GM18870 (cell line): ENCODE data around the gene THSD7B.
"Not testable (repeated sequence)": the region's sequence is repeated elsewhere in the genome, so short reads cannot be mapped to it uniquely, and the experiment has no call there.

Source experiments
- ATAC-seq: cut with Tn5 transposase; IDR thresholded peaks from one replicate; pipeline ENCODE4 v1.9.1; 2021; ENCODE audit warnings: moderate library complexity; ENCODE audit not compliant: unreplicated experiment

Gene THSD7B, protein sequence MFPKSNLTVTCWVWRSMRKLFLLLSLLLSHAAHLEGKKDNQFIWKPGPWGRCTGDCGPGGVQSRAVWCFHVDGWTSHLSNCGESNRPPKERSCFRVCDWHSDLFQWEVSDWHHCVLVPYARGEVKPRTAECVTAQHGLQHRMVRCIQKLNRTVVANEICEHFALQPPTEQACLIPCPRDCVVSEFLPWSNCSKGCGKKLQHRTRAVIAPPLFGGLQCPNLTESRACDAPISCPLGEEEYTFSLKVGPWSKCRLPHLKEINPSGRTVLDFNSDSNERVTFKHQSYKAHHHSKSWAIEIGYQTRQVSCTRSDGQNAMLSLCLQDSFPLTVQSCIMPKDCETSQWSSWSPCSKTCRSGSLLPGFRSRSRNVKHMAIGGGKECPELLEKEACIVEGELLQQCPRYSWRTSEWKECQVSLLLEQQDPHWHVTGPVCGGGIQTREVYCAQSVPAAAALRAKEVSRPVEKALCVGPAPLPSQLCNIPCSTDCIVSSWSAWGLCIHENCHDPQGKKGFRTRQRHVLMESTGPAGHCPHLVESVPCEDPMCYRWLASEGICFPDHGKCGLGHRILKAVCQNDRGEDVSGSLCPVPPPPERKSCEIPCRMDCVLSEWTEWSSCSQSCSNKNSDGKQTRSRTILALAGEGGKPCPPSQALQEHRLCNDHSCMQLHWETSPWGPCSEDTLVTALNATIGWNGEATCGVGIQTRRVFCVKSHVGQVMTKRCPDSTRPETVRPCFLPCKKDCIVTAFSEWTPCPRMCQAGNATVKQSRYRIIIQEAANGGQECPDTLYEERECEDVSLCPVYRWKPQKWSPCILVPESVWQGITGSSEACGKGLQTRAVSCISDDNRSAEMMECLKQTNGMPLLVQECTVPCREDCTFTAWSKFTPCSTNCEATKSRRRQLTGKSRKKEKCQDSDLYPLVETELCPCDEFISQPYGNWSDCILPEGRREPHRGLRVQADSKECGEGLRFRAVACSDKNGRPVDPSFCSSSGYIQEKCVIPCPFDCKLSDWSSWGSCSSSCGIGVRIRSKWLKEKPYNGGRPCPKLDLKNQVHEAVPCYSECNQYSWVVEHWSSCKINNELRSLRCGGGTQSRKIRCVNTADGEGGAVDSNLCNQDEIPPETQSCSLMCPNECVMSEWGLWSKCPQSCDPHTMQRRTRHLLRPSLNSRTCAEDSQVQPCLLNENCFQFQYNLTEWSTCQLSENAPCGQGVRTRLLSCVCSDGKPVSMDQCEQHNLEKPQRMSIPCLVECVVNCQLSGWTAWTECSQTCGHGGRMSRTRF (N-terminal part only)

DNA sequence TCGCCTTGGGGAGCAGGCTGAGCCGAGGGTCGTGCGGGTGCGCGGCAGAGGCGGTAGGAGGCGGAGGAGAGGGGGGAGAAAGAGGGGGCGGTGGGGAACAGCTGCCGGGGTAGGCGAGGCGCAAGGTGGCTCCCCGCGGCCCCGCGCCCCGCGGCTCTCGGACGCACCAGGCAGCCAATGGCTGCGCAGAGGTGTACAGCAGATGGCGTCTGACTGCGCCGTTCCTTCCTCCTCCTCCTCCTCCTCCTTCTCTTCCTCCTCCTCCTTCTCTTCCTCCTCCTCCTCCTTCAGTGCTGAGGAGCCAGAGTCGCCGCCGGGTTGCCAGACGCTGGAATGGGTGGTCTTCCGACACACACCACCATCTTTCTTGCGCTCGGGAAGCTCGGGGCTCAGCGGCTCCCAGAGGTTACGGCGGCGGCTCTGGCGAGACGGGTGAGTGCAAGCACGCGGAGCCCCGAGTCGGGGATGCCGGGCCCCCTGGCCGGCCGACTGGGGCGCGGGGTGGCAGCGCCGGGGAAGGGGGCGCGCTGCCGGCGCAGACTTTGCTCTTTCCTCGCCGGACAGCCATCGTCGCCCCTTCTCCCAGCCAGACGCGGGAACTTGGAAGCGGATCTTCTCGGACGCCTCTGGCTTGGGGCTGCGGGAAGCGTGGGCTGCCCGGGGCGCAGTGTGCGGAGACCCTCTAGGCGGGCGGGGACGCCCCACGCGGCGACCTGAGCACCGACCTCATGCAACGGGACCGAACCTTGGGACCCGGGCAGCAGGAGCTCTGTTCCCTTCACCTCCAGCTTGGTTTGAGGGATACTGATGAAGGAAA is at the start of gene THSD7B:
TSS of gene THSD7B (plus strand) at position 290 of the 817 bp plus-strand sequence. CDS start 116,634 bp downstream, outside the sequence.
- ATAC-seq, result no peak

GRCh38 chr2:136718273-136718672 is 47.1 kb upstream of the THSD7B start:
- ATAC-seq, result no peak

DNA sequence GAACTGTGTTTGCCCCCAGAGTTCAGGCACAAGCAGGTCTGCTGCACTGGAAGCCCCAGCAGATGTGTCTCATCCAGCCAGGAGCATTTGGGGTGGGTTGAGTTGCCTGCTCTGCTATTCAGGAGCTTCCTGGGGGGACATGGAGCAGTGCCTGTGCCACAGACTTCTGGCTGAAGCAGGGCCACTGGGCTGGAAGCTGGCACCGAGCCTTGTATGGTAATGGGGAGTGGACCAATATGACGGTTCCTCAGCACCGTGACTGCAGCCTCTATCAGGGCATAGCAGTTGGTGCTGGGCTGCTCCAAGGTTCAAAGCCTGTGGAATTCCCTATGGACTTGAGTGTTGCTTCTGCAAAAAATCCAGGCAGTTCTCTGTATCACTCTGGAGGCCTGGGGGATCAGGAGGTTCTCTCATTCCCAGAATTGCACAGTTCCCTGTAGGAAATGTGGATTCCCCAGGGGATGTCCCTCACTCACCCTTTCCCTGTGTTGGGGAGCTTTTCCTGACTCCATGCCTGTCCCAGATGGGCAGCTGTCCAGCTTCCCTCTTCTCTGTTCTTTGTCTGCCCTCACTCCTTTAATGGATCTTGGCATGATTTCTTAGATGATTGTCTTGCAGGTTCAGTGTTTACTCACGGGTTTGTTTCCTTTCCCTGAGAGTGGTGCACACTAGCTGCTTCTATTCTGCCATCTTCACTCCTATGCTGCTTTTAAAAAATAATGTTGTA is 37.2 kb upstream of the THSD7B start:
- ATAC-seq, result no peak

DNA sequence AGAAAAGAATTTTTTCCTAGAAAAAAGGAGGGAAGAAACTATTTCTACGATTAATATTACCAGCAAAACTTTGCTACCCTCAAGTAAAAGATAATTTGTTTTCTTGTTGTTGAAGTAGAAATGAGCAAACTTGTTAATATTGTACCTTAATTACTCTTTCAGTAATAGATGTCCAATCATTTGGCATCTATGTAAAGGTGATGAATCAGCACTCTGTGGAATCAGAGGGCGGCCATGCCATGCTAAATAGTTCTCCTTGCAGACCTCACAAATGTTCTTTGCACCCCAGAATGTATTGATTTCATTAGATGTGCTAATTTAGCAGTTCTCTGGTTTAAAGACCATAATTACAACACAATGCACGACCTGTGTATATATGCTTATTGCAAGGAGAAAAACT is 29.1 kb upstream of the THSD7B start:
- no peak for ATAC-seq

DNA sequence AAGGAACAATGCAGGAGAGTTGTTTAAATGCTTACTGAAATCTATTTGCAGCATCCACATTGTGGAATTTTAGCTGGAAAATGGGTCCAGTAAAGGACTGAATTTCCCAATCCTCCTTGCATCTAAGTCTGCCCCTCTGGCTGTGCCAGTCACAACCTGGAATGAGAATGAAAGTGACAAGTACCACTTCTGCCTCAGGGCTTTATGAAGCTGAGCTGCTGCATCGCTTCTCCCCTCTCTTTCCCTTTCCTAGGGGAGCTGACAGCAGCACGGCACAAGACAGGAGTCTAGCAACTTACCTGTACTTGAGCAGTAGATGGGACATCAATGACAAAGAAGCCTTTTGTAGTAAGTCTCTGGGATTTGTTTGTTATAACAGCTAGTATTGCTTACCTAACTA is 27.3 kb upstream of the THSD7B start:
- no peak for ATAC-seq

GRCh38 chr2:136741471-136741870 is 23.9 kb upstream of the THSD7B start:
- ATAC-seq, result no peak

DNA sequence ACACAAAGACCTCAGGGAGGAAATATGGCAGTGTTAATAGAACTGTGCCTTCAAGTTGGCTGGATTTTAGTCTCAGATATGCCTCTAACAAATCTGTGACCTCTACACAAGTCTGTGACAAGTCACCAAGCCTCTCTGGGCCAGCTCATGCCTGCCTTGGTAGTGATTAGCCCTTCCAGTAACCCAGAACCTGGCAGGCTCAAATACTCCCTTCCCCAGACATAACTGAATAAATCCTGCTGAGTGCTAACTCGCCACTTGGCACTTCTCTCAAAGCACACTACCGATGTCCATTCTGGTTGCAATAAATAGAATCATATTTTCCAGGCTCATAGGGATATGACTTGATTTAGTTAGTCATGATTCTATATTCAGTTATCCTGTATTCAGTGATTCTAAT is 15.3 kb upstream of the THSD7B start:
- ATAC-seq, result no peak

DNA sequence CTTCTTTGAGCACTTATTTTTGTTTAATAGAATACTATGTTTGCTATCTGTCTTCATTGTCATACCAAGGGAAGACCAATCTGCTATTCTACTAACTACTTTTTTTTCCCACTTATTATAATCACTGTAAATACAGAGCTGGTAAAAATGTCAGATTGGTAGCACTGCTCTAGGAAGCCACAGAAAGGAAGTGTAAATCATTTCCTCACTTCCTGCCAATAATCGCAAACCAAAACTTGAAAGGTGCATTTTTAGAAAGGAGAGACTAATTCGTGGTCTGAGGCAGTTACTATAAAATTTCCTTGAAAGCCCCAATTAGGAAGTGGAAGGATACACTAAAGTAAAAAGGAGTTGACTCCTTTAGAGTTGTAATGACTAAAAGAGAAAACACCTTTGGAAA is 13.9 kb upstream of the THSD7B start:
- no peak for ATAC-seq

DNA sequence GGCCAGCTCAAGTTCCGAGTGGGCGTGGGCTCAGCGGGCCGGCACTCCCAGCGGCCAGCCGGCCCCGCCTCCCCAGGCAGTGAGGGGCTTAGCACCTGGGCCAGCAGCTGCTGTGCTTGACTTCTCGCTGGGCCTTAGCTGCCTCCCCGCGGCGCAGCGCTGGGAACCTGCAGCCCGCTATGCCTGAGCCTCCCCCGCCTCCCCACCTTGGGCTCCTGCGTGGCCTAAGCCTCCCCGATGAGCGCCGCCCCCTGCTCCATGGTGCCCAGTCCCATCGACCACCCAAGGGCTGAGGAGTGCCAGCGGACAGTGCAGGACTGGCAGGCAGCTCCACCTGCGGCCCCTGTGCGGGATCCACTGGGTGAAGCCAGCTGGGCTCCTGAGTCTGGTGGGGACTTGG is 6.8 kb upstream of the THSD7B start:
- not testable (repeated sequence) for ATAC-seq

DNA sequence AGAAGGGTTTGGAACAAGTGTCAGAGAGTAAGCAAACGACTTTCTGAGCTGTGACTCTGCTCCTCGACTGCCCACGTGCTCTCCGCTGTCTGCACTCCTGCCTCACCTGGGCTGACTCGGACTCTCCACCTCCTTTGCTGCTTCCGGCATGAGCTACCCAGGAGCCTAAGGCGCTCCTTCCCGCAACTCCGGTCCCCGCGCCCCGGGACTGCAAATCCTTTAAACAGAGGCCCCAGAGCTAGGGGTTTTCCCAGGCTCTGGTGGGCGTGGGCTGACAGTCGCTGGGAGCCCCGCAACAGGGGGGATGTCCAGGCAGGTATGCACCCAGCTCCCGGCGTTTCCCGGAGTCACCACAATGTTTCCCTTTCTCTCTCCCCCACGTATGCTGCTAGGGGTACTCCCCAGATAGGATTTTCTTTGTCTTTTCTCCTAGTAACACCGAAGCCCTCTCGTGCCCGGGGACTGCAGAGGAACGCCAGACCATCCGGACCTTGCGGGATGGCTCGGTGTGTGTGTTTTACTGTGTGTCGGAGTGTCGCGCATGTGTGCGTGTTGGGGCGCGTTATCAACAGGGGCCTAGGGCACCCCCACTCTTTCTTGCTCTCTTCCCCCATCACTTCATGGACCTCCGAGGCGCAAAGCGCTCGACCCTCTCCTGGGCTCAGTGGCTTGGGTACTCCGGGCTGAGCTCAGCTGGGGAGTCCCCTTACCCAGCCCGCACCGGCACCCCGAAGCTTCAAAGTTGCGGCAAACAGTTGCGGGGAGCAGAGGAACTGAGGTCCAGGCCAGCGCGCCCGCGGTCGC is 691 bp upstream of the THSD7B start:
- no peak for ATAC-seq

DNA sequence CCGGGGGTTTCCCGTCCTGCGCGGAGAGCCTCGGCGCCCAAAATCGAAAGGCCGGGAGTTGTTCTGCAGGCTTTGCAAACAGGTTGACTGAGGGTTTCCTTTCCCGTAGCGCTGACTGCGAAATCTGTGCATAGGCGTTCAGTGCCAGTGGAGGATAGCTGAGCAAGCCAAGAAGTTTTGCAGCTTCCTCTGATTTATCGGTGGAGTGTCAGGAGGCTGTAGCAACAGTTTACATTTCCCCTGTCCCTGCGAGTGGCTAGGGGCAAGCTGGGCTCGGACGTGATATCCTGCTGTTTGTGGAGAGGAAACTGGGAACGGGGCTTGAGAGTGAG is 694 bp downstream of the THSD7B start:
- no peak for ATAC-seq

GRCh38 chr2:136767030-136767429 is 1.7 kb downstream of the THSD7B start:
- ATAC-seq, result no peak

- ATAC-seq, result no peak
Observed at GRCh38 chr2:136769871-136770270, 4.5 kb downstream of the THSD7B start.

- ATAC-seq, result no peak
Observed at GRCh38 chr2:136770384-136770783, 5.0 kb downstream of the THSD7B start.

GRCh38 chr2:136777391-136777790 is 12.0 kb downstream of the THSD7B start:
- no peak for ATAC-seq

DNA sequence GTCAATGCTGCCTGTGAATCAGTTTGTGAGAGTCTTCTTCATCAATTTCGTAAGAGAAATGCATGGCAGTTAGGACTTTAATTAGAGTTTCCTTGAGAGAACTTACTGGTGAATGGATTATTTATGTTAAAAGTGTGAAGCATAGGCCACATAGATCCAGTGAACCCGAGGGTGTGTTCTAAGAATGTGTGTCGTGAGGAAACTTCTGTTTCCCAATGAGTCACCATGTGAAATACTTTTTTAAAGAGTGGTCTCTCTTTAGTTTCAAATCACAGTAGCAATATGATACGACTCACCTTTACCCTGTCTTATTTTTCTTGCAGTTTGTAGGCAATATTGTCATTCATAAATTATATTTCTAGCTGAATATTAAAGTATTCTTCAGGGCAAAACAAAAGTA is 18.5 kb downstream of the THSD7B start:
- ATAC-seq, result no peak

- ATAC-seq, result no peak
Observed at GRCh38 chr2:136785215-136785614, 19.9 kb downstream of the THSD7B start.

DNA sequence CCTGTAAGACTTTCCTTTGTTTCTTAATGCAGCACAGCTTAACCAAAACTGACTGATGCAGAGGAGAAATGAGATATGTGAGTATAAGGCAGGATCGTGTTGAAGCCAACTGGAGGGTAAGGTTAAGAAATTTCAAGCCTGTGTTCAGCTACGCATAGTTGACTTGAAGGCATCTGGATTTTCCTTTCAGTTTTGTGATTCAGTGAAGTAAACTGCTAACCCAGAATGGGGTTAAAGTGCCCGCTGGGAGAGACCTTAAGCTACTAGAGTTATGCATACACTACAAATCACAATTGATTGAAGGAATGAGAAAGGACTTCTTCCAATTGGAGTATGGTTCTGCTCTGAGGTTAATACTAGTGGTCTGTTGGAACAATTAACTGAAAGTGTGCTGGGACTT is 22.6 kb downstream of the THSD7B start:
- ATAC-seq, result no peak

- ATAC-seq, result no peak
Observed at GRCh38 chr2:136796339-136796738, 31.0 kb downstream of the THSD7B start.
